Thoracic aorta (tissue), 2 donors: ENCODE results near the gene ENTPD8. TPM values are rescaled to one million over a fixed set of nuclear protein-coding genes. Genes with fewer than 3 reads are reported as not detected.
A peak's percentile ranks its signal among the peaks of the same experiment; 100 is the strongest.
"Not testable (repeated sequence)": the region's sequence is repeated elsewhere in the genome, so short reads cannot be mapped to it uniquely, and the experiment has no call there.

Experiments
- ATAC-seq: fragments of 150-250 bp; one replicate; pipeline ENCODE4 v1.8.0; 2017; ENCODE audit warnings: low read depth; ENCODE audit not compliant: insufficient number of reproducible peaks, low FRiP score
- DNase-seq: peaks from one replicate; pipeline ENCODE4 v3.0.0-alpha.2; 2020; ENCODE audit warnings: low spot score
- H3K27ac ChIP-seq, 2 donors: fragments of 200-600 bp; sonication (generic); 1 replicate in 1 of 2; 2 replicates in 1 of 2; pipeline ENCODE4 v1.5.1; 2016; ENCODE audit warnings: mild to moderate bottlenecking in 2 of 2, moderate library complexity in 2 of 2
- H3K27me3 ChIP-seq: fragments of 200-600 bp; sonication (generic); replicated peaks from 2 replicates; pipeline ENCODE4 v1.6.0; 2016; ENCODE audit warnings: mild to moderate bottlenecking; ENCODE audit not compliant: insufficient read depth
- H3K36me3 ChIP-seq: fragments of 200-600 bp; sonication (generic); one replicate; pipeline ENCODE4 v1.5.1; 2016
- H3K4me1 ChIP-seq, 2 donors: fragments of 200-600 bp; sonication (generic); 1 replicate in 1 of 2; 2 replicates in 1 of 2; pipeline versions ENCODE4 v1.5.1 to v1.6.0; 2016; ENCODE audit warnings: low read depth in 2 of 2, mild to moderate bottlenecking in 1 of 2; ENCODE audit not compliant: control insufficient read depth in 1 of 2
- H3K4me3 ChIP-seq: fragments of 200-600 bp; sonication (generic); 2 replicates; pipeline ENCODE4 v1.5.1; 2016; ENCODE audit warnings: mild to moderate bottlenecking
- H3K9me3 ChIP-seq: fragments of 200-600 bp; sonication (generic); 2 replicates; pipeline ENCODE4 v1.5.1; 2016
- total RNA-seq, 2 donors: library from RNA; depleted of rRNA; stranded (reverse); fragments of >200 nt; gene quantifications; one replicate each; pipeline versions ENCODE4 v1.1.0 to v1.2.3, GENCODE V29; 2016
- TF ChIP-seq, protein P1 (sequence below): fragments of 200-600 bp; sonication (generic); IDR thresholded peaks from one replicate; pipeline ENCODE4 v1.5.1; 2019; ENCODE audit warnings: antibody characterized with exemption

ENTPD8 gene
- total RNA-seq, 2 donors from 2014 or later: not detected

DNA sequence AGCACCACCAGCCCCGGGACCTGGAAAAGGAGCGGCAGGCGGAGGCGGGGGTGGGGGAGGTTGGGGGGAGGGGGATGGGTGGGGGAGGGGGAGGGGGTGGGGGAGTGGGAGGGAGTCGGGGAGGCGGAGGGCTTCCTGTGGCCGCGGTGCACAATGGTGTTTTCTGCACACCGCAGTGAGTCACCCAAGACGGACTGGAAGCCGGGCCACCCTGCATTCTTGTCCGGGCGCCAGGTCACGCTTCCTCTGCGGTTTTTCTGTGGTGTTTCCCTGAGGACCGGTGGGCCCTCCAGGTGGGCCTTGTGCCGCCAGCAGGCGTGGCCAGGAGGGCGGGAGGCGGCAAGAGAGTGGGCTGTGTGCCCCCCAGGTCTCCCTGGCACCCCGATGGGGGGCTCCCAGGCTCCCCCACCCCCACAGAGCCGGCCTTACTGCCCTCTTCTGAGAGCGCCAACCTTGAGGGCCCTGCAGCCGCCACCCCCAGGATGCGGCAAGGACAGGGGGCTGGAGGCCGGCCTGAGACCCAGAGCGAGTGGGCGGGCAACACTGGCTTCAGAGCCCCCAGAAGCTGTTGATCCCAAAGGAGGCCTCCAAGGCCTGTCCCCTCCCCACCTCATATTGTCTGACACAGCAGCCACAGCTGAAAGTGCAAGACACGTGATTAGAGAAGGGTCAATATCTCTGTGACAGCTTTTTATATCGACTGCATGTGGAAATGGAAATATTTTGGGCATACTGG, 29.3 kb downstream of the ENTPD8 start:
- DNase-seq: peak; percentile 44
- TF ChIP-seq, protein P1, sequence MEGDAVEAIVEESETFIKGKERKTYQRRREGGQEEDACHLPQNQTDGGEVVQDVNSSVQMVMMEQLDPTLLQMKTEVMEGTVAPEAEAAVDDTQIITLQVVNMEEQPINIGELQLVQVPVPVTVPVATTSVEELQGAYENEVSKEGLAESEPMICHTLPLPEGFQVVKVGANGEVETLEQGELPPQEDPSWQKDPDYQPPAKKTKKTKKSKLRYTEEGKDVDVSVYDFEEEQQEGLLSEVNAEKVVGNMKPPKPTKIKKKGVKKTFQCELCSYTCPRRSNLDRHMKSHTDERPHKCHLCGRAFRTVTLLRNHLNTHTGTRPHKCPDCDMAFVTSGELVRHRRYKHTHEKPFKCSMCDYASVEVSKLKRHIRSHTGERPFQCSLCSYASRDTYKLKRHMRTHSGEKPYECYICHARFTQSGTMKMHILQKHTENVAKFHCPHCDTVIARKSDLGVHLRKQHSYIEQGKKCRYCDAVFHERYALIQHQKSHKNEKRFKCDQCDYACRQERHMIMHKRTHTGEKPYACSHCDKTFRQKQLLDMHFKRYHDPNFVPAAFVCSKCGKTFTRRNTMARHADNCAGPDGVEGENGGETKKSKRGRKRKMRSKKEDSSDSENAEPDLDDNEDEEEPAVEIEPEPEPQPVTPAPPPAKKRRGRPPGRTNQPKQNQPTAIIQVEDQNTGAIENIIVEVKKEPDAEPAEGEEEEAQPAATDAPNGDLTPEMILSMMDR: no peak
- no peak for ATAC-seq
- peak overlapping the region; percentile 56 for H3K4me3 ChIP-seq
- peaks cover 25 to 38% of the 10 kb centered on the region in 2 donors for H3K4me1 ChIP-seq
- no peaks in the 10 kb centered on the region for H3K9me3 ChIP-seq
- peak overlapping the region; percentile 65 to 81 for H3K27ac ChIP-seq
- H3K36me3 ChIP-seq: no peaks in the 10 kb centered on the region
- no peaks in the 10 kb centered on the region for H3K27me3 ChIP-seq

DNA sequence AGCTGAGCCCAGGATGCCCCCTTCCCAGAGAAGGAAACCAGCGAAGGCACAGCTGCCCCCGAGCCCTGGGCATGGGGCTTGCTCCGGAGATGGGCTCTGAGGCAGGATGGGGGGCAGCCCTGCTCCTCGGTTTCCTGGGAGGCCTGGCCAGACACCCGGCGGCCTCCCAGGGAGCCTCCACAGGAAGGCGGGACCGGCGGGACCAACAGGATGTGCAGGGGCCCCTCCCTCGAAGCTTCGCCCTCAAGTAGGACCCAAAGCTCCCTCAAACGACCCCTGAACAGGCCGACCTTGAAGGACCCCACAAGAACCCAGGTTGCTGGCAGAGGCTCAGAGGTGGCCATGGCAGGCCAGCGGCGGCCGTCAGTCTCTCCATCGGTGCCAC, 29.9 kb downstream of the ENTPD8 start:
- H3K4me1 ChIP-seq: peaks cover 30 to 44% of the 10 kb centered on the region in 2 donors
- H3K27me3 ChIP-seq: no peaks in the 10 kb centered on the region
- TF ChIP-seq, protein P1: no peak
- no peak for DNase-seq
- H3K36me3 ChIP-seq: no peaks in the 10 kb centered on the region
- peak overlapping the region; percentile 53 for H3K4me3 ChIP-seq
- no peak for ATAC-seq
- no peaks in the 10 kb centered on the region for H3K9me3 ChIP-seq
- H3K27ac ChIP-seq: peak overlapping the region in 1 of 2 donors; percentile 48

GRCh38 chr9:137410891-137411249, 30.3 kb downstream of the ENTPD8 start:
- ATAC-seq: no peak
- Histone ChIP-seq H3K27ac (peak overlapping the region in 1 of 2 donors; percentile 48), H3K4me1 (peaks cover 30 to 45% of the 10 kb centered on the region in 2 donors), H3K27me3 (no peaks in the 10 kb centered on the region), H3K36me3 (no peaks in the 10 kb centered on the region), H3K4me3 (peak overlapping the region; percentile 53), H3K9me3 (no peaks in the 10 kb centered on the region)
- TF ChIP-seq, protein P1: no peak
- no peak for DNase-seq

GRCh38 chr9:137410236-137410890, 30.8 kb downstream of the ENTPD8 start:
- H3K27ac ChIP-seq, ATAC-seq, H3K4me3 ChIP-seq, H3K9me3 ChIP-seq, H3K27me3 ChIP-seq, DNase-seq, H3K36me3 ChIP-seq: not testable (repeated sequence)
- peaks cover 30 to 45% of the 10 kb centered on the region in 2 donors for H3K4me1 ChIP-seq

- no peak overlapping the region for H3K4me3 ChIP-seq
- DNase-seq (no peak), ATAC-seq (no peak)
- H3K4me1 ChIP-seq: peaks cover 26 to 41% of the 10 kb centered on the region in 2 donors
- no peaks in the 10 kb centered on the region for H3K27me3 ChIP-seq
- no peaks in the 10 kb centered on the region for H3K9me3 ChIP-seq
- TF ChIP-seq, protein P1: no peak
- no peaks in the 10 kb centered on the region for H3K36me3 ChIP-seq
- peak overlapping the region in 1 of 2 donors; percentile 33 for H3K27ac ChIP-seq
Measured at GRCh38 chr9:137409515-137409914, 31.6 kb downstream of the ENTPD8 start.
